Neuronal stem cell (in vitro differentiated cells): Measurements from ENCODE around the gene SSC5D.

Source experiments
- DNase-seq: peaks from one replicate; pipeline ENCODE4 v3.0.0-alpha.2; 2013; ENCODE audit warnings: low spot score
- H2AFZ ChIP-seq: one replicate; pipeline ENCODE4 v1.6.1; 2013; ENCODE audit warnings: mild to moderate bottlenecking, low read length, inconsistent platforms
- H2AK5ac ChIP-seq: 2 replicates; pipeline ENCODE4 v1.6.1; 2013; ENCODE audit warnings: low read depth, mild to moderate bottlenecking, inconsistent platforms, low read length, moderate library complexity, mixed read lengths
- H2BK120ac ChIP-seq: 2 replicates; pipeline ENCODE4 v1.6.1; 2013; ENCODE audit warnings: low read depth, mild to moderate bottlenecking, inconsistent platforms, low read length, moderate library complexity, mixed read lengths
- H2BK12ac ChIP-seq: one replicate; pipeline ENCODE4 v1.6.1; 2013; ENCODE audit warnings: low read length, inconsistent platforms
- H2BK15ac ChIP-seq: 2 replicates; pipeline ENCODE4 v1.6.1; 2013; ENCODE audit warnings: mild to moderate bottlenecking, low read length, inconsistent platforms, mixed read lengths
- H2BK5ac ChIP-seq: one replicate; pipeline ENCODE4 v1.6.1; 2013; ENCODE audit warnings: inconsistent platforms, mild to moderate bottlenecking, low read length, moderate library complexity
- H3K14ac ChIP-seq: one replicate; pipeline ENCODE4 v1.6.1; 2013; ENCODE audit warnings: low read length, inconsistent platforms
- H3K18ac ChIP-seq: 2 replicates; pipeline ENCODE4 v1.6.1; 2013; ENCODE audit warnings: low read length, inconsistent platforms
- H3K23ac ChIP-seq: 2 replicates; pipeline ENCODE4 v1.6.1; 2013; ENCODE audit warnings: low read depth, mild to moderate bottlenecking, mixed read lengths, low read length, inconsistent platforms; ENCODE audit not compliant: poor library complexity
- H3K27ac ChIP-seq: replicated peaks from 3 replicates; pipeline ENCODE4 v1.5.1; 2013; ENCODE audit warnings: low read length, inconsistent platforms
- H3K27me3 ChIP-seq, 3 experiments: 2 replicates each; pipeline ENCODE4 v1.6.1; 2013; ENCODE audit warnings: low read length in 3 of 3, mild to moderate bottlenecking in 2 of 3, inconsistent platforms in 1 of 3, low read depth in 1 of 3, mixed read lengths in 1 of 3, moderate library complexity in 1 of 3; ENCODE audit not compliant: control insufficient read depth in 3 of 3, insufficient read depth in 3 of 3
- H3K36me3 ChIP-seq, 2 donors: replicated peaks in 1 of 2; 2 replicates each; pipeline ENCODE4 v1.6.1; 2013; ENCODE audit warnings: low read length in 2 of 2; ENCODE audit not compliant: control insufficient read depth in 2 of 2, insufficient read depth in 2 of 2
- H3K4ac ChIP-seq: 2 replicates; pipeline ENCODE4 v1.6.1; 2013; ENCODE audit warnings: inconsistent platforms, mild to moderate bottlenecking, low read length, moderate library complexity
- H3K4me1 ChIP-seq, 2 donors: 1 replicate in 1 of 2; 2 replicates in 1 of 2; pipeline ENCODE4 v1.6.1; 2013; ENCODE audit warnings: low read length in 2 of 2, low read depth in 1 of 2; ENCODE audit not compliant: control insufficient read depth in 2 of 2, insufficient read depth in 1 of 2
- H3K4me2 ChIP-seq: one replicate; pipeline ENCODE4 v1.6.1; 2013; ENCODE audit warnings: mild to moderate bottlenecking, low read length, inconsistent platforms; ENCODE audit not compliant: insufficient read depth, poor library complexity, severe bottlenecking
- H3K4me3 ChIP-seq, 2 donors: 2 replicates each; pipeline ENCODE4 v1.5.1; 2013; ENCODE audit warnings: low read length in 2 of 2, mild to moderate bottlenecking in 2 of 2, inconsistent platforms in 1 of 2, moderate library complexity in 1 of 2
- H3K79me1 ChIP-seq: one replicate; pipeline ENCODE4 v1.6.1; 2013; ENCODE audit warnings: low read depth, mild to moderate bottlenecking, inconsistent platforms, low read length, moderate library complexity
- H3K9ac ChIP-seq: one replicate; pipeline ENCODE4 v1.6.1; 2013; ENCODE audit warnings: mild to moderate bottlenecking, low read depth, low read length, inconsistent platforms; ENCODE audit not compliant: poor library complexity
- H3K9me3 ChIP-seq, 2 donors: replicated peaks in 1 of 2; 2 replicates each; pipeline versions ENCODE3 to v1.6.1; 2013; ENCODE audit warnings: low read length in 2 of 2, mild to moderate bottlenecking in 2 of 2, inconsistent platforms in 1 of 2, low read depth in 1 of 2, mixed read lengths in 1 of 2, moderate library complexity in 1 of 2; ENCODE audit not compliant: control insufficient read depth in 2 of 2, insufficient read depth in 1 of 2
- H4K8ac ChIP-seq: one replicate; pipeline ENCODE4 v1.6.1; 2013; ENCODE audit warnings: low read depth, mild to moderate bottlenecking, inconsistent platforms, low read length, moderate library complexity
- H4K91ac ChIP-seq: one replicate; pipeline ENCODE4 v1.6.1; 2013; ENCODE audit warnings: low read length, low read depth, mild to moderate bottlenecking, inconsistent platforms; ENCODE audit not compliant: poor library complexity
- WGBS, 2 donors: extraction: QIAGEN DNeasy Blood & Tissue Kit; methylation state at CpG; one replicate each; pipeline ENCODE4 v1.1.7; 2013; ENCODE audit warnings: missing lambda C conversion rate in 2 of 2, mixed read lengths in 1 of 2; ENCODE audit not compliant: insufficient read length in 2 of 2, insufficient replicate concordance in 1 of 2; ENCODE audit errors: extremely low coverage in 2 of 2; 5-methylcytosine and 5-hydroxymethylcytosine counted together

Gene SSC5D

DNA sequence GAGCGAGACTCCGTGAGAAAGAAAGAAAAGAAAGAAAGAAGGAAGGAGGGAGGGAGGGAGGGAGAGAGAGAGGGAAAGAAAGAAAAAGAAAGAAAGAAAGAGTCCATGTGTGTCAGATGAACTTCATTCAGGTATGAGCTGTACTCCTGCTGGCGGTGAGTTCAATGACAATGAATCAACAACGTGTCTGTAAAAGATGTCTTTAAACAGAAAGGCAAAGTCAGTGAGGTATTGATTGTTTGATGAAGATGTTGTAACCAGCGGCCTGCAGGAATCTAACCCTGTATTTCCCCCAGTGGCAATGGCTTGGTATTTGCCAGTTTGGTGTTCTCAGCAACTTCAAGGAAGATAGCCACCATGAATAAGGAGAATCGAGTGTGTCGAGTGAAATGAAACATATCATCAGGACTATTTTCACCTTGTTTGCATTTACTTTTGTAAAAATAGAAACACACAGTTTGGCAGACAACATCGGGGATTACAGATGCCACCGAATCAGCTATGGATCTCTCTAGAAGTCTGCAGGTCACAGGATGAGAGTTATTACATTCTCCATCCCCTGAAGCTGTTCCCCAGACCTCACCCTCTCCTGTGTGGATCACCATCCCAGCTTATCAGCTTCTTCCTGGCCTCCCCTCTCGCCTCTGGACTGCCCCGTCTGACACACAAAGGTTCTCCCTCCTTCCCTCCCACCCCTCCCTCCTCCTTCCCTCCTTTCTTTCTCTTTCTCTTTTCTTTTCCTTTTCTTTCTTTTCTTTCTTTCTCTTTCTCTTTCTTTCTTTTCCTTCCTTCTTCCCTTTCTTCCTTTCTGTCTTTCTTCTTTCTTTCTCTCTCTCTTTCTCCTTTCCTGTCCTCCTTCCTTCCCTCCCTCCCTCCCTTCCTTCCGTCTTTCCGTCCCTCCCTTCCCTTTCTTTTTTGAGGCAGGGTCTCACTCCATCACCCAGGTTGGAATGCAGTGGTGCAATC lies 65.3 kb downstream of the SSC5D start:
- Histone ChIP-seq H3K79me1 (no peaks in the 10 kb centered on the region), H3K9me3 (no peaks in the 10 kb centered on the region)
- no CpG with 5 or more reads among the region's 13 CpGs for whole genome bisulfite sequencing, 2 donors

DNA sequence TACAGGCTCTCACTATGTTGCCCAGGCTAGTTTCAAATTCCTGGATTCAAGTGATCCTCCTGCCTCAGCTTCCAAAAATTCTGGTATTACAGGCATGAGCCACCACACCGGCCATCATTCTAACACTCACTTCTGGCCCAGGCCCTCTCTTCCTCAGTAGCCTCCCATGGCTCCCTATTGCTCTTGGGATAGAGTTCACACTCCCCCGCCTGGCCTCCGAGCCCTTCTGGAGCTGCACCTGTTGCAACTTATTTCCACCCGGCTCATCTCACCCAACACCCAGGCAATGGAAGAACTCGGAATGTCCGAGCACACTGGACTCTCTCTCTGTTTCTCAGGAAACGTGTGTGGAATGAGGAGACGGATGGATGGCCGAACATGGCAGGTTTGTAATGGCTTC lies 66.1 kb downstream of the SSC5D start:
- Histone ChIP-seq H3K4me2 (no peak overlapping the region), H2BK5ac (peak overlapping the region; percentile 9), H3K9ac (no peak overlapping the region), H2BK15ac (no peak overlapping the region), H3K14ac (no peak overlapping the region), H3K23ac (no peak overlapping the region), H3K36me3 (no peaks in the 10 kb centered on the region), H3K9me3 (no peaks in the 10 kb centered on the region), H4K91ac (no peak overlapping the region), H2AFZ (peak overlapping the region; percentile 13), H3K27ac (peak overlapping the region; percentile 25), H3K4me3 (no peak overlapping the region), H2BK12ac (no peak overlapping the region), H2BK120ac (no peak overlapping the region), H3K4ac (no peak overlapping the region), H4K8ac (no peak overlapping the region), H3K27me3 (no peaks in the 10 kb centered on the region), H2AK5ac (no peak overlapping the region), H3K79me1 (no peaks in the 10 kb centered on the region), H3K4me1 (peaks cover 17 to 24% of the 10 kb centered on the region in 2 donors), H3K18ac (peak overlapping the region; percentile 44)
- WGBS, 2 donors = no CpG with 5 or more reads among the region's 9 CpGs
- DNase-seq = no peak

More for the DNA sequence above, 65.3 kb downstream of the SSC5D start:
- Histone ChIP-seq H3K23ac (no peak overlapping the region), H3K4me2 (no peak overlapping the region), H2BK120ac (no peak overlapping the region), H3K4me3 (no peak overlapping the region), H3K9ac (no peak overlapping the region), H3K18ac (no peak overlapping the region), H3K27me3 (no peaks in the 10 kb centered on the region), H3K36me3 (no peaks in the 10 kb centered on the region), H3K4me1 (peaks cover 17 to 24% of the 10 kb centered on the region in 2 donors), H2BK5ac (no peak overlapping the region), H2BK12ac (no peak overlapping the region), H2AK5ac (no peak overlapping the region), H4K8ac (no peak overlapping the region), H2BK15ac (no peak overlapping the region), H3K27ac (no peak overlapping the region), H3K14ac (no peak overlapping the region), H3K4ac (no peak overlapping the region), H4K91ac (no peak overlapping the region), H2AFZ (peak overlapping the region; percentile 38)
- no peak for DNase-seq

DNA sequence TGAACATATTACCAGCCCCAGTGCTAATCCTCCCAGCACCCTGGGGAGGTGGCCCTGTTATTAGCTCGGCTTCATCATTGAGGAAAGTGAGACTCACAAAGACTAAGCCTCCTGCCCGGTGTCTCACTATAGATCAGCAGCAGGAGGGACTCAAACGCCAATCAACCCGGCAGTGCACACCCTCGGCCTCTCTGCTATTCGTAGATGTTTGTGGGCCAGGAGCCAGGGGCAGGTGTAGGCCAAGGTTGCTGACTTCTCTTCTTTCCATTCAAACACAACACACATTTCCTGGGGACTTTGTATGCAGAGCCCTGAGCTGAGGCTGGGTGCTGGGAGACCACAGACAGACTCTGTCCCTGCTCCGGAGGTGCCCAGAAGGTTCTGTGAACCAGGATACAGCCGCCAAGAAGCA lies 66.5 kb downstream of the SSC5D start:
- Histone ChIP-seq H3K4me2 (no peak overlapping the region), H3K36me3 (no peaks in the 10 kb centered on the region), H2BK12ac (peak overlapping the region; percentile 33), H3K4ac (no peak overlapping the region), H3K9me3 (no peaks in the 10 kb centered on the region), H2BK120ac (no peak overlapping the region), H2BK5ac (peak overlapping the region; percentile 9), H3K18ac (peak overlapping the region; percentile 44), H2AK5ac (no peak overlapping the region), H3K79me1 (no peaks in the 10 kb centered on the region), H4K8ac (no peak overlapping the region), H3K9ac (no peak overlapping the region), H3K27me3 (no peaks in the 10 kb centered on the region), H2BK15ac (no peak overlapping the region), H3K23ac (no peak overlapping the region), H2AFZ (peak overlapping the region; percentile 13), H4K91ac (no peak overlapping the region), H3K4me1 (peaks cover 17 to 23% of the 10 kb centered on the region in 2 donors), H3K14ac (no peak overlapping the region), H3K4me3 (no peak overlapping the region), H3K27ac (peak overlapping the region; percentile 25)
- WGBS, 2 donors = no CpG with 5 or more reads among the region's 8 CpGs
- no peak for DNase-seq

DNA sequence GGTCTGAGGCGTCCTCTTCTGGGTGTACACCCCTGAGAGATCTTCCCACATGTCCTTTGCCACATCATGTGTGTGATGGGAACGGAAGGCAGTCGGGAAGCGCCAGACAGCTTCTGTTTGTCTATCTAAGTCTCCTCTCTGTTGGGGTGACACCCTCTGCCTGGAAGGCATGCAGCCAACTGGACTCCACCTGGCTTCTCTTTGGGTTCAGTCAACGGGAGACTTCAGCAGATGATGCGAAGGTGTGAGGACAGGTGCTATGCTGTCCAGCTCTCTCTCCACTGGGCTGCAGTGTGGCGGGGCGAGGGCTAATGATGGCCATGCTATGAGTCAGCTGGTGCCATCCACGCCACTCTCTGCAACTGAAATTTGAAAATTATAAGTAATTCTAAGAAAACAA lies 71.4 kb downstream of the SSC5D start:
- no CpG with 5 or more reads among the region's 9 CpGs for WGBS, 2 donors
- Histone ChIP-seq H4K91ac (no peak overlapping the region), H2AK5ac (peak overlapping the region; percentile 83), H3K4ac (no peak overlapping the region), H3K14ac (no peak overlapping the region), H3K27me3 (no peaks in the 10 kb centered on the region), H2BK120ac (no peak overlapping the region), H3K9ac (no peak overlapping the region), H3K23ac (no peak overlapping the region), H3K79me1 (no peaks in the 10 kb centered on the region), H2BK15ac (peak overlapping the region; percentile 80), H2BK12ac (peak overlapping the region; percentile 24), H4K8ac (no peak overlapping the region), H3K4me2 (no peak overlapping the region), H3K36me3 (no peaks in the 10 kb centered on the region), H2AFZ (no peak overlapping the region), H3K9me3 (no peaks in the 10 kb centered on the region), H3K4me1 (peaks cover 4 to 6% of the 10 kb centered on the region in 2 donors), H3K4me3 (peak overlapping the region in 1 of 2 donors; percentile 25), H3K18ac (no peak overlapping the region), H3K27ac (no peak overlapping the region), H2BK5ac (no peak overlapping the region)
- no peak for DNase-seq
